ENCODE measurements around the gene S100A13.

The S100A13 gene

GRCh38 chr1:153624965-153625611, 2.2 kb downstream of the S100A13 start:
- no peak for DNase-seq

- no peak for DNase-seq
These were observed 4.2 kb downstream of the S100A13 start for GRCh38 chr1:153623101-153623500.

DNA sequence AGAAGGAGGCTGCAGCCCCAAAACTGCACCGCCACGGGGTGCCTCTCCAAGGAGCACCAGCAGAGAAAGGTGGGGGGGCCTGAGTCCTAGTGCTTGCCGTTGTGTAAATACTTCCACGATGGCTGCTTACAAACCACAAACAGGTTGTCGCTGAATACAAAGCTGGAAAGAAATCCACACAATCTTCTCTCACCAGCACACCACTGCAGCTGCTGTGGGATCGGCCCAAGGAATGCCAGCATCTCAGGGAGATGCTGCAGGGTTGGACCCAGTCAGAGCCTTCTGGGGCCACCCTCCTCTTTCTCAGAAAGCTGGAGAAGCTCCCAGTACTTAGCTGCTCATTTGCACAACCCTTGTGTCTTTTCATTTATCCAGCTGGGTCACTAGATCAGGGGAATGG, 8.1 kb downstream of the S100A13 start:
- no peak for DNase-seq

- no peak for DNase-seq
These were observed 9.6 kb downstream of the S100A13 start for GRCh38 chr1:153617663-153618062.

DNA sequence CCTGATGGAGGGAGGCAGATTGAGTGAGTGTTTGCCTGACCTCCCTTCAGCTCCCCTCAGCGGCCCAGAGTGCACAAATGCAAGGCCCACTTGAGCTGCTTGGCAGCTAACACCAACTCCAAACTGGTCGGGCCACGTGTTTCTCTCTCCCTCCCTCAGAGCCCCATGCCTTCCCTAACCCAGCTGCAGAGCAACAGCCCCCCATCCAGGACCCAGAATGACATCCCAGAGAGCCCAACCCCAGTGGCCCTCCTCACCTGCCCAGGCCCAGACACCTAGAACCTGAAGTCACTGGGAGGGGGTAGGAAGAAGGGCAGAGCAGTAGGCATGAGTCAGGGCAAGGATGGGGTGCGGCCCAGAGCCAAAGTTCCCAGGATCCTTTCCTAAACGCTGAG, 10.4 kb downstream of the S100A13 start:
- no peak for DNase-seq

DNA sequence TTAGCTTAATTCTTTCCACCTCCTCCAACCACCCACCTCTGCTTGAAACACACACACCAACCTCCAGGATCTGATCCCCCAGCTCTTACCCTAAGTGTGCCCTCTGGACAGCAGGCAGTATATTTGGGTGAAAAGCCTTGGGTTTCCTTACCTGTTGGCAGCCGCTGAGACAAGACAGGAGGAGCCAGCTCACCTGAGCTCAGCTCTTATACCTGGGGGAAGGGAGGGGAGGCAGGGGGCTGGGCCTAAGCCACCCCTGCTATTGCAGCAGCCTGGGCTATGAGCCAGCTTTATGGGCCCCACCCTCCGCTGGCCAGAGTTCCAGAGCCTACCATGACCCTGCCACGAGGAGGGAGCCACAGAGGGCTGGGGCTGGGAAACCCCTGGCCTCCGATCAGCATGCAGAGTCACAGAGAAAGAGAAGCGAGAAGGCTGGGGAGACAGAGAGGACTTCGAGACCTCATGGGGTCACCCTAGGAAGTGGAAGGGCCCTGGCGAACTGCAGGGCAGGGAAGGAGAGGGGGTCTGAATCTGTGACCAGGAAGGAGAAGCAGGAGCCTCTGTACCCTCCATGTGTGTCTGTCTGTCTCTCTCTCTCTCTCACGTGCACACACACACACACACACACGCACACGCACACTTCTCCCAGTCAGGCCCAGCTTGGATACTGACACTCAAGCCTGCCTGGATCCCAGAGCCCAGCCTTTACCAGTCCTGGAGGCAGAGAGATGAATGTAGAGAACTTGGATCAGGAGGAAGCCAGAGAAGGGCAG, 11.0 kb downstream of the S100A13 start, which contains the start of gene S100A14:
S100A14 (minus strand) TSS at position 182 of the 773 bp plus-strand sequence. CDS start 467 bp downstream, outside the sequence.
- DNase-seq, result no peak

GRCh38 chr1:153615406-153615805, 11.9 kb downstream of the S100A13 start:
- DNase-seq, result no peak

- no peak for DNase-seq
These were observed 12.4 kb downstream of the S100A13 start for GRCh38 chr1:153614906-153615305.

- DNase-seq, result no peak
These were observed 13.0 kb downstream of the S100A13 start for GRCh38 chr1:153614189-153614900.

GRCh38 chr1:153613406-153613805, 13.9 kb downstream of the S100A13 start:
- DNase-seq, result no peak

DNA sequence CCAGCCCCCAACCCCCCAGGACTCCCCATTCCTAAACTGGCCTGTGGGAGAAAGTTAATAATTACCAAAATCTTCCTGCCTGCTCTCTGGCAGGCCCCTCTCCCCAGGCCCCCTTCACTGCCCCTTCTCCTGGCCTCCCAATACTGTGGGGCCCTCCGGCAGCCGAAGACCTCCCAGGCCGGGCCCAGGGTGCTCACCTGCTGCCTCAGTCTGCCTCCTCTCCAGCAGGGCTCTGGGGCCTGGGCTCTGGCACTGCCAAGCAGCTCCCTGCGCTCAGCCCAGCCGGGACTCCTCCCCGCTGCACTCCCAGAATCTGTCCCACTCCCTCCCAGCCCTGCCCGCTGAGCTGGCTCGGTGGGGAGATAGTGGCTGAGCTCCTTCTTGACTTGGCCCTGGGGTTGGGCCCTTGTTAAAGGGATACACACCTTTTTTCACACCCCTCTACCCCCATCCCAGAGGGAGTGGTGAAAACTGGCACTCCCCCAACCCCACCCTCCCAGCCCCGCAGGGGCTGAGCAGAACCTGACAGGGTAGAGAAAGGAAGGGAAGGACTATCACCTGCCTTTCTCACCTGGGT, 14.5 kb downstream of the S100A13 start, which contains the start of gene S100A16:
S100A16 (minus strand) TSS at position 383 of the 577 bp plus-strand sequence. CDS start 4,986 bp downstream, outside the sequence.
- peak; percentile 37 for DNase-seq

DNA sequence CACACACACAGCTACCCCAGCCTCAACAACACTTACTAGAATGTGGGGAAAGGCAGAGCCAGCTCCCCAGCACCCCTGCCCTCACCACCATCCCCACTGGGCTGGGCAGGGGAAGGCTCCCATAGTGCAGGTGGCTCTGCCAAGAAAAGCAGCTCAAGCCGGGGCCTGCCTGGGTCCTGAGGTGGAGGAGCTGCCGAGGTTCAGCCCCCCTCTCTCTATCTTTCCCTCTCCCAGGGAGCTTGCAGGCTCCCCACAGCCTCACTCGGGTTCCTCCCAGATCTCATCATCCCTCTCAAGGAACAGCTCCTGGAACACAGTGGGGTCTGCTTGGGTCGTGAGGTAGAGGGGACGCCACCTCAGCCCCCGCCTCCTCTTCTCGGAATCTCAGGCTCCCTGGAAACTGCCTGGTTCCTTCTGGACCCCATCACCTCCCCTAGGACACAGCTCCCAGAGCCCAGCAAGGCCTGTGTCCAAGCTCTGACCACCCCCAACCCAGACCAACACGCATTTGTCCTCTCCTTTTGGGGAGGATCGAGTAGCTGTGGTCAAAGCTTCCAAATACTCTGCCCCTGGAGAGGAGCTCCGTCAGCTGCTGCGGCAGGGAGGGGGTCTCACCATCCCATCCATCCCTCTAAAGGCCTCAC, 15.1 kb downstream of the S100A13 start:
- no peak for DNase-seq

GRCh38 chr1:153611356-153611755, 15.9 kb downstream of the S100A13 start:
- no peak for DNase-seq

GRCh38 chr1:153610811-153611301, 16.4 kb downstream of the S100A13 start:
- DNase-seq, result no peak

DNA sequence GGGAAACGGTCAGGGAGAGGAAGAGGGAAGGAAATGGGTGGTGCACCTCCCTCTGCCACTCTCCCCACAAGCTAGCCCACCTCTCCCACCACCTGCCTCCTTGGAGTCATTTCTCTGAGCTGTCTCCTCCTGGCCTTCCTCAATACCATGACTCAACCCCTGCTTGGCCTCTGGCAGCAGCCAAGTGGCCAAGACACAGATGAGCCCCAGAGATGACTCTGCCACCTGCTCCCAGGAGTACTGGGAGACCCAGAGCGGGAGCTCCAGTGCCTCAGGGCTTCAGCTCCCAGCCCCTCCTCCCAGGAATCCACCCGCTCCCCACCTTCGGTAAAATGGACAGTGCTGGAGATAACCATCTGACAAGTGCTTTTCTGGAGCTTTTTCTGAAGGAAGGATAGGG, 17.0 kb downstream of the S100A13 start:
- no peak for DNase-seq

DNA sequence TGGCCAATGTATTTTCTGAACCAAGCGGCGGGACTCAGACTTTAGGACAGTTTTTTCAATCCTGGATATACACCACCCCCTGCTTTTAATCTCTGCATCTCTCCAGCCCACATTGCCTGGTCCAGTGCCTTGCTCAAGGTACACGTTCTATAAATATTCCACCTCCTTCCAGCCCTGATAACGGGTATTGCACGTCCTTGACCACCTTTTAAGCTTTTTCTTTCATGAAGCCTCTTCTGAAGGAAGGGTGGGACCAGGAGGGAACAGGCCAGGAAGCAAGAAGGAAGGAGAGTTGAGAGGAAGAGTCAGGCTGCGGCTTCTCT, 17.8 kb downstream of the S100A13 start:
- no peak for DNase-seq

DNA sequence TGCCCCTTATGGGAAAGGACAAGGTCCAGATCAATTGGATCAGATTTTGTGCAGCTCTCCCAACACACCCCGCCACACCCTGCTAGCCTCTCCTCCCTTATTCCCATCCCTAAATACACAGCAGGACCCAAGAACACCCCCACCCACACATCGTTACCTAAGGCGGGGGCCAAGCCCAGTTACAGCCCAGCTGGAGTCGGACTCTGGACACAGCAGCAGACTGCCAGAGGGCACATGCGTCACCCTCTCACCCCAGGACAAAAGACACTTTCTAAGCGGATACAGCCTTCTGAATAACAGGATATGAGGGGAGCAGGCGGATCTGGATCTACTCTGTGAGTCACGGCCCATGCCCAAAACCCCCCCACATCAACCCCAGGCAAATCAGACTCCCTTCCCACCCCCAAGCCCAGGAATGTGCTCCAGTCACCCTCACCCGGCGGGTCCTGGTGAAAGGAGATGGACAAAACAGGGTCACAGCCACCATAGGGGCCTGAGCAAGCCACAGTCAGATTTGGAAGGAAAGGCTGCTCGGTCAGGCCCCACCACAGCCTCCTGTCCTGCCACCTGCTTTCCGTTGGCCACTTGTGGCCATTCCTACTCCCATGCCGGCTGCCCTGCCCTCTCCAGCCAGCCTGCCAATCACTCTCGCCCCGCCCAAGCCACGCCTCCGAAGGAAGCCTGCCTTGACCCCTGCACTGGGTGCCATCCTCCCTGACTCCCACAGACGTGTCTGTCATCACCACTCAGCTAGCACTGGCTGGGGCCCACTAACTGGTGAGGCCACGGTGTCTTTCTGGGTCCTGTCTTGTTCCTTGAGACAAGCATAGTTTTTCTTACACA, 18.3 kb downstream of the S100A13 start:
- peak; percentile 89 for DNase-seq

- DNase-seq, result no peak
These were observed 19.1 kb downstream of the S100A13 start for GRCh38 chr1:153608089-153608682.

DNA sequence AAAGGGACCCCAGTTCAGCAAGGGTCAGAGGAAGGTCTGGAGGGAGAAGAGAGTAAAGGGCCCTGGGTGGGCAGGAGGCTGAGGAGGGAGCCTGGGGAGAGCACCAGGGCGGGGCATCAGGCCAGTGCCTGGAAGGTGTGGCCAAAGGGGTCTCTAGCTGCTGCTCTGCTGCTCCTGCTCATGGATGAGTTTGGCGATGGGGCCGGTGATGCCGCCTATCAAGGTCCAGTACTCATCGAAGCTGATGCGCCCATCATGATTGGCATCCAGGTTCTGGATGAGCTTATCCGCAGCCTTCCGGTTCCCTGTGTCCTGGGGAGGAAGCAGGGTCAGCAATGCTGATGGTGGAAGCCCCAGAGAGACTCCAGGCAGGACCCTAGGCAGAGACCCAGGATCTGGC, 19.9 kb downstream of the S100A13 start:
- DNase-seq, result no peak

GRCh38 chr1:153606194-153606593, 21.1 kb downstream of the S100A13 start:
- no peak for DNase-seq

DNA sequence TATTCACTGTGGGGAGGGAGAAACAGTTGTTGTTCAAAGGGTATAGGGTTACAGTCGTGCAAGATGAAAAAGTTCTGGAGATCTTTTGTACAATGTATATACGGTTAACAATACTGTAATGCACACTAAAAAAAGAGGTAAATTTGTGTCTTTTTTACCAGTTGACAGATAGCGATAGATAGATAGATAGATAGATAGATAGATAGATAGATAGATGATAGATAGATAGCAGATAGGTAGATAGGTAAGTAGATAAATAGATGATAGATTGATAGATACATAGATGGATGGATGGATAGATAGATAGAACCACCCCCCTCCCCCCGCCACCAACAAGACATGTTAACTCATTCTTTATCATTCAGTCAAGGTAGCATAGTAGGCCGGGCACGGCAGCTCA, 24.6 kb downstream of the S100A13 start:
- no peak for DNase-seq

All from amniotic stem cell (primary cell).